Hematopoietic multipotent progenitor cell treated with erythropoietin and hydrocortisone succinate and interleukin-3 and kit ligand, for 17 days (in vitro differentiated cells): ENCODE data around the gene CLIC3.

ENCODE experiments used
- DNase-seq: peaks from one replicate; pipeline ENCODE4 v3.0.0-alpha.2; 2015; ENCODE audit warnings: low spot score

The CLIC3 gene

DNA sequence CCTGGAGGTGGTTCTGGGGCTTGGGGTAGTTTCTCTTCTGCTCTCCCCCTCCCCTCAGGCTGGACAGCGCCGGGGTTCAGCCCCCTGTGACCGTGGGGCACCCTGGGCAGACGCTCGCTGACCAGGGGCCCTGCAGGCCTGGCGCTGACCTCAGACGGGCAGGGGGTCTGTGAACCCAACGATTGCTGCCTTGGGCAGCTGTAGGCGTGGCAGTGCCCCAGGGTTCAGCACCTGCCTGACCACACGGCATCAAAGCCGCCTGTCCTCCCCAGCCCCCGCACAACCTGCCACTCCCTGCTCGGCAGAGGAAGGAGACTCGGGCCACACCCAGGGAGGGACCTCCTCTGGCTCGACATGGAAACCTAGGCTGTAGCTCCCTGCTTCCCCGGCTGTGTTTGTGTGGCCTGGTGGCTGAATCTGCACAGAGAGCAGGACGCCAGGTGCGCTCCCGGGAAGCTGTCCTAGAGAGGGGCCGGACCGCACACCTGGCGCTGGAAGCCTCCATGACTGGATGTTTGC is 32.1 kb downstream of the CLIC3 start:
- DNase-seq = no peak

DNA sequence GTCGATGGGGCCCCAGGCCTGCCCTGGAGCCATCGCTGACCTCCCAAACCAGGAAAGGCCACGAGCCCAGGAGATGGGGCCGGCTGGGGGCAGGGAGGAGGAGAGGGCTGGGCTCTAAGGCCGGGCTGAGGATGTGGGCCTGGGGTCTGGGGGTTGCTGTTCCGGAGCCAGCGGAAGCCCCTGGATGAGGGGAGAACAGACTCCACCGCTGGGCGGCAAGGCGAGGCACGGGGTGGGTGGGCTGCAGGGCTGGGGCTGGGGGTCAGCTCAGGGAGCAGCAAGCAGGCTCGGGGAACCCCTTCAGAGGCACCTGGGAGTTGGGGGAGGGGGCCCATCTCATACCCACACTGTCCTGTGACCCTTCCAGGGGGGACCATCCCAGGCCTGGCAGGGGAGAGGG is 32.6 kb downstream of the CLIC3 start:
- no peak for DNase-seq

DNA sequence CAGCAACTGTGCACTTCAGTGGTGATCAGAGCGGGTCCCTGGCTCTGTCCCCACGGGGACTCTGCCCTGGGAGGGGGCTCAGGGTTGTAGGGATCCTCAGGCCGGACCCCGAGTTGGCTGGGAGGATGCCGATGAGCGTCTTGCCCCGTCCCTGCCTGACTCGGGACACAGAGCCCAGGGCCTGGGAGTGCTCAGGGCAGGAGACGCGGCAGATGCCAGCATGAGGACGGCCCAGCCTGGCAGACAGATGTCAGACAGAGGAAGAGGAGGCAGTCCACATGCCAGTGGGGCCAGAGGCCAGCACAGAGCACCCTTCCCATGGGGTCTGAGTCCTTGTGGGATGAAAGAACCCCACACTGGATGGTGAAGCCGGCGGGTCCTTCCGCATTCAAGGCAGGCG is 33.0 kb downstream of the CLIC3 start:
- no peak for DNase-seq

DNA sequence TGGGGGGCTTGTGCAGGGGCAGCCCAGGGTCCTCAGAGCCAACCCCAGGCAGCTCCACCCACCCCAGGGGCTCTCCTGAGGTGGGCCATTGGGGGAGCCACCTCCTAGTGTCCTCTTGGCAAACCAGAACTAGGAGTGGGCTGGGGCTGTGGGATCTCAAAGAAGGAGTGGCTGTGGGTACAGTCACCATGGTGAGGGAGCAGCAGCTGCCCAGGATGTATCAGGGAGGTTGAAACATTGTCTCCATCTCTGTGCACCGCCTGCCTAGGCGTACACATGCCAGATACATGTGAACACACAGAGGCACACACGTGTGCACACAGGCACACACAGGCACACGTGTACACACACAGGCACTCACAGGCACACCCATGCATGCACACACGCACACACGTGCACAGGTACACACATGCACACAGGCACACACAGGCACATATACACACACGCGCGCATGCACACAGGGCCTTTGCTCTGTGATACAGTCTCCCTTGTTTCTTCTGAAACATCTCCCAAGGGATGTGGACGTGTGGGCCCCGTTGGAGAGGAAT is 33.6 kb downstream of the CLIC3 start:
- no peak for DNase-seq

DNA sequence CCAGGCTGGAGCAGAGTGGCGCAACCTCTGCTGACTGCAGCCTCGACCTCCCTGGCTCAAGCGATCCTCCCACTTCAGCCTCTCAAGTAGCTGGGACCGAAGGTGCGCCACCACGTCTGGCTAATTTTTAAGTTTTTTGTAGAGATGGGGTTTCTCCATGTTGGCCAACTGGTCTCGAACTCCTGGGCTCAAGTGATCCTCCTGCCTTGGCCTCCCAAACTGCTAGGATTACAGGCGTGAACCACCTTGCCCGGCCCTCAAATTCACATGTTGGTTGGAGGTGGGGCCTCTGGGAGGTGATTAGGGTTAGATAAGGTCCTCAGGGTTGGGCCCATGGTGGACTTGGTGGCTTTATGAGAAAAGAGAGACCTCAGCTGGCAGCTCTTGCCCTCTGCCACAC is 34.2 kb downstream of the CLIC3 start:
- no peak for DNase-seq

DNA sequence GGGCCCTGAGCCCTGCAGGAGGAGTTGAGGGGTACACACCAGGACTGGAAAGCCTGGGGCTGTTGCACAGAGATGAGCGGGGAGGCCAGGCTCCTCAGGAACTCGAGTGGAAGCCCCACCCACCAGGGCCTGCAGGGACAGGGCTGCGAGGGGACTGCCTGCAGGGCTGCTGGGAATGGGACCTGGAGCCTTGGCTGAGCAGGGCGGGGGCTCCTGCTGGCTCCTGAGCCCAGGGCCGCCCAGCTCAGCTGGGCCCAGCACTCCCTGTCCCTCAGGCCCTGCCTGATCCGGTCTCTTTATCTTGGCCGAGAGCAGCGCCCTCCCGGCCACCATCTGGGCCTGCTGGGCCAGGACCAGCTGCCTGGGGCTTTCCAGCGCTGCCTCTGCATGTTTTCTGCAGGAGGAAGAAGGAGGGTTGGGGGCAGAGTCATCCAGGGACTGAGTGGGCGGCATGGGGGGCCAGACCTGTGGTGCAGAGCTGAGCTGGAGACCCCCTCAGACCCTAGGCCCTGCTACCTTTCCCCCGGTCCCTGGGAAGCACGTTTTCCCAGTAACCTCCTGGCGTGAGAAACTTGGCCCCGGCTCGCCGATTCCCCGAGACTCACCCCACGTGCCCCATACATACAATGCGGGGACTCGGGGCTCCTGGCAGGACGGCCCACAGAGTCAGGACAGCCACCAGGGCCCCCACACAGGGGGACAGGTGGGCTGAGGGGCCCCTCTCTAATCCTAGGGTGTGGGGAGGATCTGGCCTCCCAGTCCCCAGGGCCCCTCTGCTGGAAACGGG is 34.9 kb downstream of the CLIC3 start:
- no peak for DNase-seq

DNA sequence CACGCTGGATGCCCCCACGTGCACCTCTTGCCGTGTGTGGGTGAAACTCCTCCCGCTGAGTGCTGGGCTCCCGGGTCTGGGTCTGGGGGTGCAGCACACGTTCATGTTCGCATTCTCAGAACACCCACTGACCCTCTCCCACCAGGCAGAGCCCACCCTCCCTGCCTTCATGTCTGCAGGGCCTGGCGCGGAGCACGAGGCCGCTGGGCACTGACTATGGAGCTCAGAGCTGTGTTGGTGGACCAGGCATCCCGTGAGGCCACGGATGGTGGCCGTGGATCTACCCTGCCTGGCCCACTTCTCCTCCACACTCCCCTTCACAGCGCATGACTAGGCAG is 35.5 kb downstream of the CLIC3 start:
- no peak for DNase-seq

DNA sequence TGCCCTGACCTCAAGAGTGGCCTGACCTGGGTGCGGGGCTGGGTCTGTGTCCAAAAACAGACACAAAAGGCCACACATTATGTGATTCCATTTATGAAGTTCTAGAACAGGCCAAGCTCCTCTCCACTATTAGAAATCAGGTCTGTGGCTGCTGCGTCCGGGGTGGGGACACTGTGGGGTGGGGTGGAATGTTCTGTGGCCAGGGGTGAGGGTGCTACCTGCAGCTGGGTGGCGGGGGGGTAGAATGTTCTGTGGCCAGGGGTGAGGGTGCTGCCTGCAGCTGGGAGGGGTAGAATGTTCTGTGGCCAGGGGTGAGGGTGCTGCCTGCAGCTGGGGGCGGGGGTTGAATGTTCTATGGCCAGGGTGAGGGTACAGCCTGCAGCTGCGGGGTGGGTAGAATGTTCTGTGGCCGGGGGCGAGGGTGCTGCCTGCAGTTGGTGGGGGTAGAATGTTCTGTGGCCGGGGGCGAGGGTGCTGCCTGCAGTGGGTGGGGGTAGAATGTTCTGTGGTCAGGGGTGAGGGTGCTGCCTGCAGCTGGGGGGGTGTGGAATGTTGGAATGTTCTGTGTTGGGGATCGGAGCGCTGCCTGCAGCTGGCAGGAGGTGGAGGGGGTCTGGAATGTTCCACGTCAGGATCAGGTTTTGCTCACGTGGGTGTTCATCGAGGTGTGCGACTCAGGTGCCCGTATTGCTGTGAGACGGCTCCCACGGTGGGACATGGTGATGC is 36.0 kb downstream of the CLIC3 start:
- no peak for DNase-seq

DNA sequence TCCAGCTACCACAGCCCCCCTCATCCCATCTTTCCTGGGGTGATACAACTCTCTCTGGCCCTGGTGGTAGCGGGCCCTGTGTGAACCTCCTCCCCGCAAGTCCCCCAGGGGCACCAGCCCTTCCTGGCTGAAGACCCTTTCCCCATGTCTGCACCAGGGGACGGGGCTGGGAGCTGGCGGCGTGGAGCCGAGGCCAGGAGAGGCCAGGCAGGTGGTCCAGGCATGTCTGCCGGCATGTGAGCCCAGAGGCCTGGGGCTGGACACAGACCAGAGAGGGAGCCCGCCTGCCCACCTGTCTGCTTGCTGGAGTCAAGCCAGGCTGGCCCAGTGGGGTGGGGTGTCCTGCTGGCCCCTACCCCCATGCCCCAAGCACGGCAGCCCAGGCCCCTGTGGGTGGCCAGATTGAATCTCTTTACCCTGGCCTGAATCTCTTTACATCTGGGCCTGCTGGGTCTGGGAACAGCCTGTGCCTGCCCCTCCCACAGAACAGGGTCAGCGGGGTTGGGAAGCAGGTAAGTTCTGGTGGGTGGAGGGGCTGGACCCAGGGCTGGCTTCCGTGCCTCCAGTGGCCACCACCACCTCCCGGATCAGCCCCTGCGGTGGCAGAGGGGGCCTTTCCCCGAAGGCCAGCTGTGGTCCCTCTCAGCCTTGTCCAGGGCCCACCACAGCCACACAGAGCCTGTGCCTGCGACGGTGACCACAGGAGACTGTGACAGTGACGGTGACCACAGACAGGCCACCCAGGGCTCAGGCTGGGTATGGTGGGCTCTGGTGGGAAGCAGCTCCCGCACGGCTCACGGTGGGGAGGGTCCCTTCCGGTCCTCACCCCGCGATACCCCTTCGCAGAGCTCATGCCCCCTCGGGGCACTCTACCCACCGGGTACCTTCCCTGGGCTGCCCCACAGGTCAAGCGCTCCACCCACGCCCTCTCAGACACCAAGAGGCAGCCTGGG is 37.2 kb downstream of the CLIC3 start:
- no peak for DNase-seq

DNA sequence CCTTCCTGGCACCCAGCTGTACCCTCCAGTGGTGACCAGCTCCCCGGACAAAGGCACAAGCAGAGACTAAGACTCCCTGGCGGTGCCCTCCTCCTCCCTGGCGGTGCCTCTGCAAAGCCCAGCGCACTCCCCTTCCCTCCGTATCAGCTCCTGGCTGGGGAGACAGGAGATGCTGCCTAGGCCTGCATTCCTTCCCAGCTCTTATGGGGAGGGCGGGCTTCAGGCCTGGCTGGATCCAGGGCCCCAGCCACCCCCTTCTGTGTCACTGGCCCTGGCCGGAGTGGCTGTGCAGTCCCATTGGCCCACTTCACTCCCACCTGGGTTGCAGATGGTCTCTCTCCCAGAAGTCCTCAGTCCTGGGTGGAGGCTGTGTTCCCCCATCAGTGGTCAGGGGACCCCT is 37.9 kb downstream of the CLIC3 start:
- no peak for DNase-seq

DNA sequence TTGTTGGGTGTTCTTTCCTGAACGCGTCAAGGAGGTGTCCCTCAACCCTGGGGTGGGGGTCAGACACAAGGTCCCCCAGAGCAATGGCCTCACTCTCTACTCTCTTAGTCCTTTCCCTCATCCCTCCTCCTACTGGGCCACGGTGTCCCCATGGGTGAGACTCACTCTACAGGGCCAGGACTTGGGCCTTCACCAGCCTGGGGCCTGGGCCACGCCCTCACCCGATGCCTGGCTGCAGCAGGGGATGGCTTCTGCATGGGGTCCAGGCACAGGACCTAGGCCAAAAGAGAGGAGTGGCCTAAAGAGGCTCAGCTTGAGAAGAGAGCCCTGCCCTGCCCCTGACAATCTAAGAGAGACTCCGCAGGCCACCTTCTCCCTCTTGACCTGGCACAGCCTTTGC is 38.5 kb downstream of the CLIC3 start:
- DNase-seq = no peak

DNA sequence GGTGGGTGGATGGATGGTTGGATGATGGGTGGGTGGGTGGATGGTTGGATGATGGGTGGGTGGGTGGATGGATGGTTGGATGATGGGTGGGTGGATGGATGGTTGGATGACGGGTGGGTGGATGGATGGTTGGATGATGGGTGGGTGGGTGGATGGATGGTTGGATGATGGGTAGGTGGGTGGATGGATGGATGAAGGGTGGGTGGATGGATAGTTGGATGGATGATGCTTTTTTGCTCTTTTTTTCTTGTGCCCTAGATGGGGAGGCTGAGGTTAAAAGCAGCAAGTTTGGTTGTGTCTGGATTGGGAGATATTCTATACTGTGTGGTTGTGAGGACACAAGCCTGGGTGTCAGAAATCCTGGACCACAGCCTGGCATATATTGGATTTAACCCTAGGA is 38.9 kb downstream of the CLIC3 start:
- DNase-seq = no peak

DNA sequence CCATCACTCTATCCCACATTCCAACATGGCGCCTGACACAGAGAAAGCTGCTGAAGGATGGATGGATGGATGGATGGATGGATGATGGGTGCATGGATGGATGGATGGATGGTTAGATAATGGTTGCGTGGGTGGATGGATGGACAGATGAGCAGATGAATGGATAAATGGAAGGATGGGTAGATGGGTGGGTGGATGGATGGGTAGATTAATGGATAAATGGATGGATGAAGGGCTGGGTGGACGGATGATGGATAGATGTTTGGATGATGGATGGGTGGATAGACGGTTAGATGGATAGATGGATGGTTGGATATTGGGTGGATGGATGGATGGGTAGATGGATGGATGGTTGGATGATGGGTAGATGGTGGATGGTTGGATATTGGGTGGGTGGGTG is 39.8 kb downstream of the CLIC3 start:
- no peak for DNase-seq

DNA sequence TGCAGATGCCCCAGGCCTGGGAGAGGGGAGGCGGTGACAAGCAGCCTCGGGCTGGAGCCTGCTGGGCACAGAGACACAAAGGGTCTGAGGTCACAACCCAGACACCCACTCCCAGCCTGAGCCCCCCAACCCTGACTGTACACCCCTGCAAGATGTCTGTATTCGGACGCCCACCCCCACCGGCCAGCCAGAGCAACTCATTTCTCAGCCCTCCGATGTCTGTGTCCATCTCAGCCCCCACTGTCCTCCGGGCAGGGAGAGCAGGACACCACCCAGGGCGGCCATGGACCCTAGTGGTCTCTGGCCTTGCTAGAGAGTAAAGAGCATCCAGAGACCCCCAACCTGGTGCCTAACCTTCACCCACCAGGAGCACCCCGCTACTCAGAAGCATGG is 40.4 kb downstream of the CLIC3 start:
- no peak for DNase-seq

DNA sequence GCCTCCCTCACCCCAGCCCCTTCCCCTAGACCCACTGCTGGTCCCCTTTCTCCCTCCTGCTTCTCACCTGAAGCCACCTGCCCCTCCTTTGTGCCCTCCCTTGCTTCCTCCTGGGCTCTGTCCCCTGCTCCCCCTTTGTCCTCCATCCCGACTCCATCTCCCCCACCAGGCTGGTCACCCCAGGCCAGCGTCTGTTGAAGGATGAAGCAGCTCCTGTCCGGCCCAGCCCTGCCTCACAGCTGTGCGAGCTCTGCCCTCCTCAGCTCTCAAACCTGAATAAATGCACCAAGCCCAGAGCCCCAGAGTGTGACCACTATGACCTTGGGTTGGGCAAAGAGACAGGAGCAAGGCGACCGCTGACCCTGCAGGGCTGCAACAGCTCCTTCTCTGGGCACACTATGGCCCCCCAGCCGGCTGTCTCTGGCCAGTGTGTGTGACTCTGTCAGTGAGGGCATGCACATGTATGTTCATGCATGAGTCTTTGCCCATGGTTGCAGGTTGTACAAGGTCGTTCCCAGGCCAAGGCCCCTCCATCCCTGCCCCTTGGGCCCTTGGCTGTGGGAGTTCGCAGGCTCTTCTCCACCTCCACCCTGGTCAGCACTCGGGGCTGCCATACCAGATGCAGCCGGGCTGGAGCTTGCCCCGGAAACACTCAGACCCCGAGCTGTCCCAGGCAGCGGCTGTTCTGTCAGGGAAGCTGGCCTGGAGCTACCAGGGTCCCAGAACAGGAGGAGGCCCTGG is 41.0 kb downstream of the CLIC3 start:
- DNase-seq = no peak

DNA sequence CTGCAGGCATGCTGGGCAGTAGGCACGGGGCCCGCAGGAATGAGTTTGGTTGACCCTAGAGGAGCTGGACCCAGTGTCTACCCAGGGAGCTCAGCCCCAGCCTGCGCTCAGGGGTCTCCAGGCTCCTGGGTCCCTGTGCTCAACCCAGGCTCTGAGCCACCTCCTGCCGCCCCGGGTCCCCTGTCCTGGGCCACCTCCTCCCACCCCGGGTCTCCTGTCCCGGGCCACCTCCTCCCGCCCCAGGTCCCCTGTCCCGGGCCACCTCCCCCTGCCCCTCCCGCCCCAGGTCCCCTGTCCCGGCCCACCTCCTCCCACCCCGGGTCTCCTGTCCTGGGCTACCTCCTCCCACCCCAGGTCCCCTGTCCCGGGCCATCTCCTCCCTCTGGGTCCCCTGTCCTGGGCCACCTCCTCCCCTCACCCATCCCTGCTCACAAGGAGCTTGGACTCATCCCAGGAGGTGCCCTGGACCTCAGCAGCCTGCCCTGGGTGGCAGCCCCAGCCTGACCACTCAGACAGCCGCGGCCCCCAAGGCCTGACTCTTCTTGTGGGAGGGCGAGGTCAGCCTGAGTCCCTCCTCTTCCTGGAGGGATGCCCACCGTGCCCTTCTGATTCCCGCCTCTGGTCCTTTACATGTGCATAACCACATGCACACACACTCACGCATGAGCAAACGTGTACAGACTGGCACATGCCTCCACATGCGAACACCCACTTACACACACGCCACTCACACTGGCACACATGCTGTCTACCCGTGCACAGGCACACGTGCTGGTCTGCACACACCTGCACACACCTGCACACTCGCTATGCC is 41.9 kb downstream of the CLIC3 start:
- no peak for DNase-seq

DNA sequence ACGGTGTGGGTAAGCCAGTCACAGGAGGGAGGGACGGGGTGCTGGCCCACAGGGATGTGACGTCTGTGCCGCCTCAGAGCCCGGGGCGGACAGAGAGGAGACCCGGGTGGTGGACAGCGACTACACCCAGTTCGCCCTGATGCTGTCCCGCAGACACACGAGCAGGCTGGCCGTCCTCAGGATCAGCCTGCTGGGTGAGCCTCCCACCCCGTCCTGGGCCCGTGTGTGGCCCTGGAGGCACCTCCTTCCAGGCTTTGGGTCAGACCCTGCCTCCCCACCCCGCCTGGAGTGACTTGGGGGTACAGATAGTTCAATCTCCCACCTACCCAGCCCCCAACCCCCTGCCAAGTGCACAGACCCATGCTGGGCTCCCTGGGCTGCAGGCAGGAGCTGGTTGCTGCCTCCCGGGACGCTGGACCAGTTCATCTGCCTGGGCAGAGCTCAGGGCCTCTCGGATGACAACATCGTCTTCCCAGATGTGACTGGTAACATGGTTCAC is 42.5 kb downstream of the CLIC3 start:
- DNase-seq = no peak

DNA sequence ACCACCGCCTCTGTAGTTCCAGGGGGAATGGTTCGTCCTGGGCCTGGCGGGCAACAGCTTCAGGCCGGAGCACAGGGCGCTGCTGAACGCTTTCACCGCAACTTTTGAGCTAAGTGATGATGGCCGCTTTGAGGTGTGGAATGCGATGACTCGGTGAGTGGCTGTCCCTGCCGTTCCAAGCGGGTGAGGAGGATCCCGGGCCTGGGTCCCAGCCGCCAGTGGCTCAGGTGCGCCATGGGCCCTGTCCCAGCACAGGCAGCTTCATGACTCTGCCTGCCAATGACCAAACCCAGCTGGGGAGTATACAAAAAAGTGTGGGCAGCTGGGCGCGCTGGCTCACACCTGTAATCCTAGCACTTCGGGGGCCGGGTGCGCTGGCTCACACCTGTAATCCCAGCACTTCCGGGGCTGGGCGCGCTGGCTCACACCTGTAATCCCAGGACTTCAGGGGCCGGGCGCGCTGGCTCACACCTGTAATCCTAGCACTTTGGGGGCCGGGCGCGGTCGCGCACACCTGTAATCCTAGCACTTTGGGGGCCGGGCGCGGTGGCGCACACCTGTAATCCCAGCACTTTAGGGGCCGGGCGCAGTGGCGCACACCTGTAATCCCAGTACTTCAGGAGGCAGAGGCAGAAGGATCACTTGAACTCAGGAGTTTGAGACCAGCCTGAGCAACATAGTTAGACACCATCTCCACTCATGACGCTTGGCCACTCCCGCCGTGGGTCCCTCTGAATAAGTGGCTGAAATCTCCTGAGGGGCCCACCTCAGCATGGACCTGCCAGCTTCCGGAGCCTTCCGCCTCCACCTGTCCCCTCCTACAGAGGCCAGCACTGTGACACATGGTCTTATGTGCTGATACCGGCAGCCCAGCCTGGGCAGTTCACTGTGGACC is 43.2 kb downstream of the CLIC3 start:
- DNase-seq = no peak

DNA sequence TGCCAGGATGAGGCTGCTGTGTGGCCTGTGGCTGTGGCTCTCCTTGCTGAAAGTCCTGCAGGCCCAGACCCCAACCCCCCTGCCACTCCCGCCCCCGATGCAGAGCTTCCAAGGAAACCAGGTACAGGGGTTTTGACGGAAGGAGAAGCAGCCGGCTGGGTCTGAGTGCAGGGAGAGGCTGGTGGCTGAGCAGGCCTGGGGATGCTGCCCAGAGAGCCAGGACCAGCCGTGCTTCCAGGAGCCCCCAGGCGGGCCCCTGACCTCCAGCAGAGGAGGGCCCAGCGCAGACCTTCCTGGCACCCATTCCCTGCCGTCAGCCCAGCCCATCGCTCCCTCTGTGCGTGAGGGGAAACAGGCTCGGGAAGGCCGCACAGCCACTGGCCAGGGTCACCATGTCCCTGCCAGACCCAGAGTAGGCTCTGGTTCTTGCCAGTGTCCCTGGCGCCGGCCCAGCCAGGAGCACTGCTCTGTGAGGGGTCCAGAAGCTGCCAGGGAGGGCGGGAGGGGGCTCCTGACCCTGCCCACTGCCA is 44.0 kb downstream of the CLIC3 start:
- no peak for DNase-seq
